ENCODE results near the gene ZNF618. TPM values are rescaled to one million over a fixed set of nuclear protein-coding genes. Genes with fewer than 3 reads are reported as not detected.

The ZNF618 gene
- total RNA-seq, 1 donor from 2014 or later = 1.9 TPM

- no peak for TF ChIP-seq CTCF (IDR thresholded peaks at IDR 0.05; ENCODE audit: borderline replicate concordance)
- Histone ChIP-seq H3K4me3 (no peak overlapping the region), H3K27ac (replicated peaks) (no peak overlapping the region), H3K9me3 (replicated peaks) (peaks cover 15% of the 10 kb centered on the region), H3K4me1 (peaks cover 20% of the 10 kb centered on the region), H3K36me3 (no peaks in the 10 kb centered on the region), H3K27me3 (ENCODE audit: low read depth) (peaks cover 28% of the 10 kb centered on the region)
- DNase-seq = no peak
- intact Hi-C loops (cut with micrococcal nuclease) = no loop called here
Measured at GRCh38 chr9:113887436-113887835, 11.3 kb downstream of the ZNF618 start.

- Histone ChIP-seq H3K4me3 (no peak overlapping the region), H3K36me3 (no peaks in the 10 kb centered on the region), H3K27me3 (ENCODE audit: low read depth) (peaks cover 23% of the 10 kb centered on the region), H3K9me3 (replicated peaks) (peaks cover 15% of the 10 kb centered on the region), H3K27ac (replicated peaks) (no peak overlapping the region), H3K4me1 (peaks cover 20% of the 10 kb centered on the region)
- no peak for TF ChIP-seq CTCF (IDR thresholded peaks at IDR 0.05; ENCODE audit: borderline replicate concordance)
- intact Hi-C loops (cut with micrococcal nuclease) = no loop called here
- DNase-seq = no peak
Measured at GRCh38 chr9:113888336-113888735, 12.2 kb downstream of the ZNF618 start.

- intact Hi-C loops (cut with micrococcal nuclease) = no loop called here
- TF ChIP-seq CTCF (IDR thresholded peaks at IDR 0.05; ENCODE audit: borderline replicate concordance) = no peak
- Histone ChIP-seq H3K4me1 (peaks cover 20% of the 10 kb centered on the region), H3K36me3 (no peaks in the 10 kb centered on the region), H3K27ac (replicated peaks) (no peak overlapping the region), H3K4me3 (no peak overlapping the region), H3K9me3 (replicated peaks) (peaks cover 15% of the 10 kb centered on the region), H3K27me3 (ENCODE audit: low read depth) (peaks cover 16% of the 10 kb centered on the region)
- DNase-seq = no peak
Measured at GRCh38 chr9:113888976-113889375, 12.9 kb downstream of the ZNF618 start.

- no peak for DNase-seq
- intact Hi-C loops (cut with micrococcal nuclease) = no loop called here
- Histone ChIP-seq H3K36me3 (no peaks in the 10 kb centered on the region), H3K27me3 (ENCODE audit: low read depth) (peaks cover 4% of the 10 kb centered on the region), H3K27ac (replicated peaks) (no peak overlapping the region), H3K9me3 (replicated peaks) (peaks cover 15% of the 10 kb centered on the region), H3K4me3 (no peak overlapping the region), H3K4me1 (peaks cover 10% of the 10 kb centered on the region)
- TF ChIP-seq CTCF (IDR thresholded peaks at IDR 0.05; ENCODE audit: borderline replicate concordance) = no peak
Measured at GRCh38 chr9:113890704-113891103, 14.6 kb downstream of the ZNF618 start.

- intact Hi-C loops (cut with micrococcal nuclease) = no loop called here
- Histone ChIP-seq H3K4me3 (no peak overlapping the region), H3K27ac (replicated peaks) (no peak overlapping the region), H3K27me3 (ENCODE audit: low read depth) (peaks cover 4% of the 10 kb centered on the region), H3K9me3 (replicated peaks) (peaks cover 15% of the 10 kb centered on the region), H3K36me3 (no peaks in the 10 kb centered on the region), H3K4me1 (no peaks in the 10 kb centered on the region)
- no peak for TF ChIP-seq CTCF (IDR thresholded peaks at IDR 0.05; ENCODE audit: borderline replicate concordance)
- DNase-seq = no peak
Measured at GRCh38 chr9:113892861-113893491, 16.9 kb downstream of the ZNF618 start.
